CD8-positive, alpha-beta memory T cell (primary cell): ENCODE measurements around the gene TREX2. TPM values are rescaled to one million over a fixed set of nuclear protein-coding genes. Genes with fewer than 3 reads are reported as not detected.

Experiments
- CTCF ChIA-PET: fragments of 350-600 bp; sonication (Branson Sonifier 250); formaldehyde crosslinking; loops from one replicate; lab custom pipeline; 2021; ENCODE audit warnings: antibody characterized with exemption; lab: Charles Lee
- POLR2A ChIA-PET: fragments of 350-600 bp; sonication (Branson Sonifier 250); formaldehyde crosslinking; loops from one replicate; lab custom pipeline; 2021; ENCODE audit warnings: antibody characterized with exemption; lab: Charles Lee
- DNase-seq, 5 donors: peaks; one replicate each; pipeline versions ENCODE4 v3.0.0 to v3.0.0-alpha.2; 2020 to 2022; ENCODE audit warnings: mixed read lengths in 1 of 5
- H3K27ac ChIP-seq: one replicate; pipeline ENCODE4 v1.7.0; 2013; ENCODE audit warnings: low read depth, mild to moderate bottlenecking, low read length, moderate library complexity
- H3K27me3 ChIP-seq: 2 replicates; pipeline ENCODE4 v1.7.0; 2013; ENCODE audit warnings: low read length, mild to moderate bottlenecking; ENCODE audit not compliant: insufficient read depth, poor library complexity, severe bottlenecking
- H3K36me3 ChIP-seq: 2 replicates; pipeline ENCODE4 v1.7.0; 2013; ENCODE audit warnings: mild to moderate bottlenecking, low read length, moderate library complexity; ENCODE audit not compliant: insufficient read depth
- H3K4me1 ChIP-seq: 2 replicates; pipeline ENCODE4 v1.7.0; 2013; ENCODE audit warnings: mild to moderate bottlenecking, low read length, moderate library complexity; ENCODE audit not compliant: insufficient read depth
- H3K4me3 ChIP-seq: 2 replicates; pipeline ENCODE4 v1.7.0; 2013; ENCODE audit warnings: mild to moderate bottlenecking, low read length
- H3K9me3 ChIP-seq: 2 replicates; pipeline ENCODE4 v1.7.0; 2013; ENCODE audit warnings: mild to moderate bottlenecking, low read length
- H3K27ac Mint-ChIP-seq, 8 donors: one replicate each; pipeline ENCODE4 v1.8.0; 2020 to 2021; ENCODE audit warnings: mixed read lengths in 8 of 8, mild to moderate bottlenecking in 6 of 8, inconsistent platforms in 3 of 8, moderate library complexity in 3 of 8
- H3K27me3 Mint-ChIP-seq, 2 donors: one replicate each; pipeline ENCODE4 v1.8.0; 2020 to 2021; ENCODE audit warnings: mixed read lengths in 2 of 2, mild to moderate bottlenecking in 1 of 2, moderate library complexity in 1 of 2
- H3K36me3 Mint-ChIP-seq, 3 donors: one replicate each; pipeline ENCODE4 v1.8.0; 2020 to 2021; ENCODE audit warnings: mixed read lengths in 3 of 3, inconsistent platforms in 1 of 3, mild to moderate bottlenecking in 1 of 3
- H3K4me1 Mint-ChIP-seq, 3 donors: one replicate each; pipeline ENCODE4 v1.8.0; 2020 to 2021; ENCODE audit warnings: mixed read lengths in 3 of 3, inconsistent platforms in 1 of 3, mild to moderate bottlenecking in 1 of 3
- H3K4me3 Mint-ChIP-seq, 7 donors: one replicate each; pipeline ENCODE4 v1.8.0; 2020 to 2021; ENCODE audit warnings: mixed read lengths in 7 of 7, mild to moderate bottlenecking in 6 of 7, moderate library complexity in 4 of 7, inconsistent platforms in 2 of 7
- H3K9me3 Mint-ChIP-seq, 5 donors: one replicate each; pipeline ENCODE4 v1.8.0; 2020 to 2022; ENCODE audit warnings: mixed read lengths in 5 of 5, mild to moderate bottlenecking in 3 of 5, moderate library complexity in 2 of 5, inconsistent platforms in 1 of 5
- polyA plus RNA-seq: library from polyadenylated mRNA; unstranded; fragments of 300-500 nt; fragmentation: Illumina TruSeq; gene quantifications from one replicate; pipeline ENCODE4 v1.2.3, GENCODE V29; 2021
- total RNA-seq, 2 experiments: library from RNA; stranded (reverse); gene quantifications; one replicate each; pipeline ENCODE4 v1.2.3, GENCODE V29; 2021

The TREX2 gene
- total and polyA plus RNA-seq, 3 experiments from 2014 or later, result 0.77 to 2.3 (median 1.9) TPM

GRCh38 chrX:153435845-153436244 lies 10.0 kb downstream of the TREX2 start:
- Histone ChIP-seq H3K4me3 (no peak overlapping the region), H3K27me3 (no peaks in the 10 kb centered on the region), H3K9me3 (no peaks in the 10 kb centered on the region), H3K27ac (no peak overlapping the region), H3K36me3 (no peaks in the 10 kb centered on the region), H3K4me1 (no peaks in the 10 kb centered on the region)
- peaks cover 6 to 34% of the 10 kb centered on the region in 2 donors for H3K27me3 Mint-ChIP-seq
- DNase-seq, result no peak
- peaks cover 0 to 3% (median 1%) of the 10 kb centered on the region in 5 donors for H3K9me3 Mint-ChIP-seq
- H3K27ac Mint-ChIP-seq, result no peak overlapping the region
- no peak overlapping the region for H3K4me3 Mint-ChIP-seq
- H3K36me3 Mint-ChIP-seq, result peaks cover 0 to 1% (median 0%) of the 10 kb centered on the region in 3 donors
- ChIA-PET CTCF (no interaction called here), POLR2A (no interaction called here)
- H3K4me1 Mint-ChIP-seq, result no peaks in the 10 kb centered on the region

- H3K4me3 ChIP-seq, result no peak overlapping the region
- H3K36me3 ChIP-seq, result no peaks in the 10 kb centered on the region
- peaks cover 6 to 35% of the 10 kb centered on the region in 2 donors for H3K27me3 Mint-ChIP-seq
- peaks cover 0 to 6% (median 0%) of the 10 kb centered on the region in 3 donors for H3K36me3 Mint-ChIP-seq
- no peaks in the 10 kb centered on the region for H3K27me3 ChIP-seq
- no peak overlapping the region for H3K27ac Mint-ChIP-seq
- no peak overlapping the region for H3K27ac ChIP-seq
- H3K4me1 ChIP-seq, result no peaks in the 10 kb centered on the region
- DNase-seq, result no peak
- H3K9me3 ChIP-seq, result no peaks in the 10 kb centered on the region
- no peak overlapping the region for H3K4me3 Mint-ChIP-seq
- peaks cover 0 to 7% (median 3%) of the 10 kb centered on the region in 5 donors for H3K9me3 Mint-ChIP-seq
- CTCF ChIA-PET, result no interaction called here
- H3K4me1 Mint-ChIP-seq, result no peaks in the 10 kb centered on the region
- POLR2A ChIA-PET, result no interaction called here
Measured at GRCh38 chrX:153434801-153435200, 11.1 kb downstream of the TREX2 start.

GRCh38 chrX:153433781-153434285 lies 12.0 kb downstream of the TREX2 start:
- Mint-ChIP-seq H3K9me3 (peaks cover 0 to 7% (median 3%) of the 10 kb centered on the region in 5 donors), H3K4me3 (no peak overlapping the region), H3K27ac (no peak overlapping the region), H3K27me3 (peaks cover 6 to 35% of the 10 kb centered on the region in 2 donors), H3K4me1 (no peaks in the 10 kb centered on the region), H3K36me3 (peaks cover 0 to 6% (median 0%) of the 10 kb centered on the region in 3 donors)
- POLR2A ChIA-PET, result no interaction called here
- H3K9me3 ChIP-seq, result no peaks in the 10 kb centered on the region
- H3K27ac ChIP-seq, result no peak overlapping the region
- H3K27me3 ChIP-seq, result no peaks in the 10 kb centered on the region
- DNase-seq, result no peak
- H3K4me3 ChIP-seq, result no peak overlapping the region
- CTCF ChIA-PET, result no interaction called here
- no peaks in the 10 kb centered on the region for H3K4me1 ChIP-seq
- no peaks in the 10 kb centered on the region for H3K36me3 ChIP-seq

- DNase-seq, result no peak
- H3K4me1 ChIP-seq, result no peaks in the 10 kb centered on the region
- H3K4me1 Mint-ChIP-seq, result no peaks in the 10 kb centered on the region
- CTCF ChIA-PET, result no interaction called here
- H3K4me3 ChIP-seq, result no peak overlapping the region
- no peak overlapping the region for H3K4me3 Mint-ChIP-seq
- H3K9me3 ChIP-seq, result no peaks in the 10 kb centered on the region
- H3K27ac ChIP-seq, result no peak overlapping the region
- H3K27ac Mint-ChIP-seq, result no peak overlapping the region
- H3K36me3 ChIP-seq, result no peaks in the 10 kb centered on the region
- peaks cover 0 to 7% (median 5%) of the 10 kb centered on the region in 5 donors for H3K9me3 Mint-ChIP-seq
- H3K36me3 Mint-ChIP-seq, result peaks cover 0 to 6% (median 0%) of the 10 kb centered on the region in 3 donors
- no peaks in the 10 kb centered on the region for H3K27me3 ChIP-seq
- POLR2A ChIA-PET, result no interaction called here
- peaks cover under 1 to 30% of the 10 kb centered on the region in 2 donors for H3K27me3 Mint-ChIP-seq
Measured at GRCh38 chrX:153433161-153433680, 12.6 kb downstream of the TREX2 start.

- CTCF ChIA-PET, result no interaction called here
- H3K4me3 Mint-ChIP-seq, result no peak overlapping the region
Measured at GRCh38 chrX:153430796-153431195, 15.1 kb downstream of the TREX2 start.

GRCh38 chrX:153426204-153426603 lies 19.7 kb downstream of the TREX2 start:
- DNase-seq, result no peak
- H3K9me3 ChIP-seq, result no peaks in the 10 kb centered on the region
- no peaks in the 10 kb centered on the region for H3K36me3 ChIP-seq
- H3K27ac Mint-ChIP-seq, result no peak overlapping the region
- peaks cover 0 to 17% of the 10 kb centered on the region in 2 donors for H3K27me3 Mint-ChIP-seq
- ChIA-PET POLR2A (no interaction called here), CTCF (no interaction called here)
- H3K9me3 Mint-ChIP-seq, result peaks cover 0 to 7% (median 3%) of the 10 kb centered on the region in 5 donors
- no peak overlapping the region for H3K27ac ChIP-seq
- H3K27me3 ChIP-seq, result no peaks in the 10 kb centered on the region
- peaks cover 0 to 6% (median 0%) of the 10 kb centered on the region in 3 donors for H3K36me3 Mint-ChIP-seq
- no peak overlapping the region for H3K4me3 Mint-ChIP-seq
- H3K4me3 ChIP-seq, result no peak overlapping the region
- H3K4me1 ChIP-seq, result no peaks in the 10 kb centered on the region
- no peaks in the 10 kb centered on the region for H3K4me1 Mint-ChIP-seq

More at GRCh38 chrX:153430796-153431195, 15.1 kb downstream of the TREX2 start:
- Mint-ChIP-seq H3K27me3 (peaks cover 0 to 29% of the 10 kb centered on the region in 2 donors), H3K27ac (no peak overlapping the region), H3K4me1 (no peaks in the 10 kb centered on the region), H3K36me3 (peaks cover 0 to 6% (median 0%) of the 10 kb centered on the region in 3 donors), H3K9me3 (peaks cover 0 to 7% (median 5%) of the 10 kb centered on the region in 5 donors)
- Histone ChIP-seq H3K27me3 (no peaks in the 10 kb centered on the region), H3K27ac (no peak overlapping the region), H3K4me1 (no peaks in the 10 kb centered on the region), H3K36me3 (no peaks in the 10 kb centered on the region), H3K4me3 (no peak overlapping the region), H3K9me3 (no peaks in the 10 kb centered on the region)
- DNase-seq, result no peak
- POLR2A ChIA-PET, result no interaction called here

- Histone ChIP-seq H3K36me3 (no peaks in the 10 kb centered on the region), H3K4me3 (no peak overlapping the region), H3K27ac (no peak overlapping the region), H3K9me3 (no peaks in the 10 kb centered on the region), H3K4me1 (no peaks in the 10 kb centered on the region), H3K27me3 (no peaks in the 10 kb centered on the region)
- no peak overlapping the region for H3K27ac Mint-ChIP-seq
- CTCF ChIA-PET, result no interaction called here
- H3K4me1 Mint-ChIP-seq, result no peaks in the 10 kb centered on the region
- H3K27me3 Mint-ChIP-seq, result peaks cover 0 to 10% of the 10 kb centered on the region in 2 donors
- H3K4me3 Mint-ChIP-seq, result no peak overlapping the region
- peaks cover 0 to 3% (median 0%) of the 10 kb centered on the region in 5 donors for H3K9me3 Mint-ChIP-seq
- peaks cover 0 to 4% (median 0%) of the 10 kb centered on the region in 3 donors for H3K36me3 Mint-ChIP-seq
- POLR2A ChIA-PET, result no interaction called here
- no peak for DNase-seq
Measured at GRCh38 chrX:153423652-153424051, 22.2 kb downstream of the TREX2 start.

- no peaks in the 10 kb centered on the region for H3K9me3 ChIP-seq
- no peaks in the 10 kb centered on the region for H3K4me1 Mint-ChIP-seq
- ChIA-PET CTCF (no interaction called here), POLR2A (no interaction called here)
- no peak overlapping the region for H3K27ac Mint-ChIP-seq
- H3K27me3 Mint-ChIP-seq, result peaks cover 0 to 8% of the 10 kb centered on the region in 2 donors
- no peak overlapping the region for H3K4me3 ChIP-seq
- DNase-seq, result no peak
- H3K9me3 Mint-ChIP-seq, result no peaks in the 10 kb centered on the region
- H3K36me3 Mint-ChIP-seq, result peaks cover 0 to 6% (median 0%) of the 10 kb centered on the region in 3 donors
- no peaks in the 10 kb centered on the region for H3K27me3 ChIP-seq
- H3K4me3 Mint-ChIP-seq, result no peak overlapping the region
- no peak overlapping the region for H3K27ac ChIP-seq
- H3K36me3 ChIP-seq, result no peaks in the 10 kb centered on the region
- H3K4me1 ChIP-seq, result no peaks in the 10 kb centered on the region
Measured at GRCh38 chrX:153421856-153422255, 24.0 kb downstream of the TREX2 start.
